ENCODE results near the gene C4BPA.
A peak's percentile ranks its signal among the peaks of the same experiment; 100 is the strongest.

C4BPA gene

GRCh38 chr1:207081088-207081487 lies 22.9 kb upstream of the C4BPA start:
- TF ChIP-seq CTCF (conservative IDR thresholded peaks at IDR 0.05; ENCODE audit: low read length) (no peak), EZH2phosphoT487 (IDR thresholded peaks at IDR 0.05; ENCODE audit: borderline replicate concordance) (no peak)
- Histone ChIP-seq H3K9ac (ENCODE audit: low read depth, low read length, poor library complexity, severe bottlenecking) (no peak overlapping the region), H3K36me3 (ENCODE audit: insufficient read depth, low read length) (no peaks in the 10 kb centered on the region), H3F3A (ENCODE audit: low read depth) (no peaks in the 10 kb centered on the region), H2AFZ (ENCODE audit: low read length) (no peak overlapping the region), H3K4me3 (ENCODE audit: low read length, poor library complexity, severe bottlenecking) (no peak overlapping the region), H3K4me2 (ENCODE audit: low read depth, low read length, poor library complexity, severe bottlenecking) (no peak overlapping the region), H3K27me3 (ENCODE audit: insufficient read depth, low read length, poor library complexity, severe bottlenecking) (no peaks in the 10 kb centered on the region), H4K20me1 (ENCODE audit: insufficient read depth, low read length, poor library complexity, severe bottlenecking) (no peaks in the 10 kb centered on the region), H3K79me2 (ENCODE audit: insufficient read depth, low read length) (no peaks in the 10 kb centered on the region), H3K9me2 (replicated peaks; ENCODE audit: low read depth, low read length) (no peaks in the 10 kb centered on the region), H3K9me3 (ENCODE audit: insufficient read depth, low read depth, low read length) (no peaks in the 10 kb centered on the region), H3K4me1 (ENCODE audit: insufficient read depth, low read length, poor library complexity, severe bottlenecking) (no peaks in the 10 kb centered on the region)

DNA sequence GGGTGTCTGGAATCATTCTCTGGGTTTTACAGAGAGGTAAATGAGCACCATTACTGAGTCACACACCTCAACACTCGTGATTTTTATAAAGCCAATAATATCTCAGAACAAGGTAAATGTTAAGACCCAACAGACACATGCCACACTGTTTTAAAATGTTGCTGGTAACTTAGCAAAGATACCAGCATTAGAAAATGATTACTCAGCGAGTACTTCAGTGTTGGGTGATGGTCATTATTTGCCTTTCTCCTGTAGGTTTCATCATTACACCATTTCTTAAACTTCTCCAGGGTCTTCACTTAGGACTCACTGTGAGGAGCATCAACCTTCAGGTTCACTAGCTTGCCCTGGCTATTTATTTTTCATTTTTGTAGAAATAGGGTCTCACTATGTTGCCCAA lies 22.2 kb upstream of the C4BPA start:
- H3K79me2 ChIP-seq (ENCODE audit: insufficient read depth, low read length) = no peaks in the 10 kb centered on the region
- no peak overlapping the region for H2AFZ ChIP-seq (ENCODE audit: low read length)
- no peaks in the 10 kb centered on the region for H3K36me3 ChIP-seq (ENCODE audit: insufficient read depth, low read length)
- no peaks in the 10 kb centered on the region for H4K20me1 ChIP-seq (ENCODE audit: insufficient read depth, low read length, poor library complexity, severe bottlenecking)
- H3K4me2 ChIP-seq (ENCODE audit: low read depth, low read length, poor library complexity, severe bottlenecking) = no peak overlapping the region
- no peak for TF ChIP-seq EZH2phosphoT487 (IDR thresholded peaks at IDR 0.05; ENCODE audit: borderline replicate concordance)
- H3K27me3 ChIP-seq (ENCODE audit: insufficient read depth, low read length, poor library complexity, severe bottlenecking) = no peaks in the 10 kb centered on the region
- no peaks in the 10 kb centered on the region for H3K9me2 ChIP-seq (replicated peaks; ENCODE audit: low read depth, low read length)
- no peaks in the 10 kb centered on the region for H3K4me1 ChIP-seq (ENCODE audit: insufficient read depth, low read length, poor library complexity, severe bottlenecking)
- H3F3A ChIP-seq (ENCODE audit: low read depth) = no peaks in the 10 kb centered on the region
- H3K9me3 ChIP-seq (ENCODE audit: insufficient read depth, low read depth, low read length) = no peaks in the 10 kb centered on the region
- no peak overlapping the region for H3K4me3 ChIP-seq (ENCODE audit: low read length, poor library complexity, severe bottlenecking)
- H3K9ac ChIP-seq (ENCODE audit: low read depth, low read length, poor library complexity, severe bottlenecking) = no peak overlapping the region

- TF ChIP-seq EZH2phosphoT487 (IDR thresholded peaks at IDR 0.05; ENCODE audit: borderline replicate concordance) = no peak
- TF ChIP-seq CTCF (conservative IDR thresholded peaks at IDR 0.05; ENCODE audit: low read length) = no peak
- no peaks in the 10 kb centered on the region for H3K9me3 ChIP-seq (ENCODE audit: insufficient read depth, low read depth, low read length)
- no peak overlapping the region for H3K4me2 ChIP-seq (ENCODE audit: low read depth, low read length, poor library complexity, severe bottlenecking)
- no peaks in the 10 kb centered on the region for H3K36me3 ChIP-seq (ENCODE audit: insufficient read depth, low read length)
- no peaks in the 10 kb centered on the region for H3K4me1 ChIP-seq (ENCODE audit: insufficient read depth, low read length, poor library complexity, severe bottlenecking)
- no peaks in the 10 kb centered on the region for H3F3A ChIP-seq (ENCODE audit: low read depth)
- H3K4me3 ChIP-seq (ENCODE audit: low read length, poor library complexity, severe bottlenecking) = no peak overlapping the region
- H3K9ac ChIP-seq (ENCODE audit: low read depth, low read length, poor library complexity, severe bottlenecking) = no peak overlapping the region
- no peaks in the 10 kb centered on the region for H3K9me2 ChIP-seq (replicated peaks; ENCODE audit: low read depth, low read length)
- H3K79me2 ChIP-seq (ENCODE audit: insufficient read depth, low read length) = no peaks in the 10 kb centered on the region
- no peaks in the 10 kb centered on the region for H3K27me3 ChIP-seq (ENCODE audit: insufficient read depth, low read length, poor library complexity, severe bottlenecking)
- H4K20me1 ChIP-seq (ENCODE audit: insufficient read depth, low read length, poor library complexity, severe bottlenecking) = no peaks in the 10 kb centered on the region
- H2AFZ ChIP-seq (ENCODE audit: low read length) = no peak overlapping the region; the same call in 1 of the 2 replicates
These were observed 19.8 kb upstream of the C4BPA start for GRCh38 chr1:207084232-207084631.

- TF ChIP-seq CTCF (conservative IDR thresholded peaks at IDR 0.05; ENCODE audit: low read length) = peak; percentile 71
- TF ChIP-seq EZH2phosphoT487 (IDR thresholded peaks at IDR 0.05; ENCODE audit: borderline replicate concordance) = no peak
- H3K79me2 ChIP-seq (ENCODE audit: insufficient read depth, low read length) = no peaks in the 10 kb centered on the region
- no peaks in the 10 kb centered on the region for H3K9me2 ChIP-seq (replicated peaks; ENCODE audit: low read depth, low read length)
- no peak overlapping the region for H3K9ac ChIP-seq (ENCODE audit: low read depth, low read length, poor library complexity, severe bottlenecking)
- H3K27me3 ChIP-seq (ENCODE audit: insufficient read depth, low read length, poor library complexity, severe bottlenecking) = no peaks in the 10 kb centered on the region
- H2AFZ ChIP-seq (ENCODE audit: low read length) = no peak overlapping the region; the same call in 1 of the 2 replicates
- H3K9me3 ChIP-seq (ENCODE audit: insufficient read depth, low read depth, low read length) = no peaks in the 10 kb centered on the region
- H3K4me3 ChIP-seq (ENCODE audit: low read length, poor library complexity, severe bottlenecking) = no peak overlapping the region
- H3F3A ChIP-seq (ENCODE audit: low read depth) = no peaks in the 10 kb centered on the region
- H3K36me3 ChIP-seq (ENCODE audit: insufficient read depth, low read length) = no peaks in the 10 kb centered on the region
- no peaks in the 10 kb centered on the region for H4K20me1 ChIP-seq (ENCODE audit: insufficient read depth, low read length, poor library complexity, severe bottlenecking)
- H3K4me1 ChIP-seq (ENCODE audit: insufficient read depth, low read length, poor library complexity, severe bottlenecking) = no peaks in the 10 kb centered on the region
- H3K4me2 ChIP-seq (ENCODE audit: low read depth, low read length, poor library complexity, severe bottlenecking) = no peak overlapping the region
These were observed 19.3 kb upstream of the C4BPA start for GRCh38 chr1:207084701-207085180.
